H1 (cell line): Measurements from ENCODE around the gene TMEM236.

Experiments used
- ASH2L ChIP-seq: fragments of 200-600, 300-600 bp; sonication (generic); IDR thresholded peaks from one replicate; pipeline ENCODE4 v1.7.1; 2017; ENCODE audit warnings: low read length
- GABPA ChIP-seq: IDR thresholded peaks from 2 replicates; pipeline ENCODE4 v1.6.1; 2011; ENCODE audit warnings: mild to moderate bottlenecking, low read length, moderate library complexity, borderline replicate concordance; ENCODE audit not compliant: insufficient read depth
- POLR2A ChIP-seq, 2 experiments: IDR thresholded peaks; 1 replicate in 1 of 2; 2 replicates in 1 of 2; pipeline ENCODE4 v1.6.1; 2011; ENCODE audit warnings: low read depth in 2 of 2, low read length in 2 of 2, mild to moderate bottlenecking in 2 of 2; ENCODE audit errors: control extremely low read depth in 1 of 2
- SRF ChIP-seq: IDR thresholded peaks from 2 replicates; pipeline ENCODE4 v1.6.1; 2011; ENCODE audit warnings: mild to moderate bottlenecking, low read depth, low read length, moderate library complexity
- TF ChIP-seq, protein P1 (sequence below), 3 experiments: IDR thresholded peaks; 1 replicate in 2 of 3; 2 replicates in 1 of 3; pipeline versions ENCODE4 v1.5.1 to v1.6.1; 2011; ENCODE audit warnings: low read length in 3 of 3, mild to moderate bottlenecking in 3 of 3, inconsistent platforms in 2 of 3, low read depth in 1 of 3, moderate library complexity in 1 of 3; ENCODE audit not compliant: insufficient read depth in 1 of 3; ENCODE audit errors: control extremely low read depth in 1 of 3

DNA sequence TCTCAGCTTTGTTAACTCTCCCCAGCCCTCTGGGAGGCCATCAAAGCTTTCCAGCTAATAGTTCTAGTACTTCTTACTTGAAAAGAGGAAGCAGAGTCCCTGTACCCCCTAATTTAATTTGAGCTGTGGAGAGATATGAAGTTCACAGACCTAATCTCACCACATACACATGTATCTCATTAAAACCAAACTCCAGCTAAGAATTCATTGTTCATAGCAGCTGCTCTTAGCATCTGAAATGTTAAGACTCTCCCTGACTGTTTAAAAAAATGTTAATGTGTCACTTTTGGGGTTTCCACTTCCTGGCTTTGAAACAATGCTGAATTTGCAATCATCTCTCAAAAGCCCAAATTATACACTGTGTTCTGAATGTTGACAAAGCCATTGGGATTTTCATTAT is 41.0 kb downstream of the TMEM236 start:
- no peak for TF ChIP-seq POLR2A (IDR thresholded peaks at IDR 0.05; ENCODE audit: control extremely low read depth in 1 of 2, low read depth in 2 of 2, low read length in 2 of 2)
- TF ChIP-seq, protein P1, sequence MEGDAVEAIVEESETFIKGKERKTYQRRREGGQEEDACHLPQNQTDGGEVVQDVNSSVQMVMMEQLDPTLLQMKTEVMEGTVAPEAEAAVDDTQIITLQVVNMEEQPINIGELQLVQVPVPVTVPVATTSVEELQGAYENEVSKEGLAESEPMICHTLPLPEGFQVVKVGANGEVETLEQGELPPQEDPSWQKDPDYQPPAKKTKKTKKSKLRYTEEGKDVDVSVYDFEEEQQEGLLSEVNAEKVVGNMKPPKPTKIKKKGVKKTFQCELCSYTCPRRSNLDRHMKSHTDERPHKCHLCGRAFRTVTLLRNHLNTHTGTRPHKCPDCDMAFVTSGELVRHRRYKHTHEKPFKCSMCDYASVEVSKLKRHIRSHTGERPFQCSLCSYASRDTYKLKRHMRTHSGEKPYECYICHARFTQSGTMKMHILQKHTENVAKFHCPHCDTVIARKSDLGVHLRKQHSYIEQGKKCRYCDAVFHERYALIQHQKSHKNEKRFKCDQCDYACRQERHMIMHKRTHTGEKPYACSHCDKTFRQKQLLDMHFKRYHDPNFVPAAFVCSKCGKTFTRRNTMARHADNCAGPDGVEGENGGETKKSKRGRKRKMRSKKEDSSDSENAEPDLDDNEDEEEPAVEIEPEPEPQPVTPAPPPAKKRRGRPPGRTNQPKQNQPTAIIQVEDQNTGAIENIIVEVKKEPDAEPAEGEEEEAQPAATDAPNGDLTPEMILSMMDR (IDR thresholded peaks at IDR 0.05; ENCODE audit: control extremely low read depth in 1 of 3, insufficient read depth in 1 of 3, low read depth in 1 of 3, low read length in 3 of 3): no peak
- TF ChIP-seq GABPA: no peak
- TF ChIP-seq SRF: no peak
- TF ChIP-seq ASH2L: no peak
